Endothelial cell of umbilical vein (primary cell): ENCODE data around the gene SH3RF1. TPM values are rescaled to one million over a fixed set of nuclear protein-coding genes. Genes with fewer than 3 reads are reported as not detected.

Experiments used
- BruUV-seq: library from RNA; stranded (reverse); fragments of 400-500 nt; replicated peaks from 2 replicates; lab custom pipeline; 2021; lab: Mats Ljungman, UMichigan
- CTCF ChIA-PET: fragments of 300-600, 350-600 bp; sonication (Branson Sonifier 250); formaldehyde crosslinking; loops from one replicate; lab custom pipeline; 2021; ENCODE audit warnings: antibody characterized with exemption, inconsistent platforms; lab: Charles Lee
- POLR2A ChIA-PET: fragments of 300-600, 350-600 bp; sonication (Branson Sonifier 250); formaldehyde crosslinking; loops from one replicate; lab custom pipeline; 2021; ENCODE audit warnings: antibody characterized with exemption, inconsistent platforms; lab: Charles Lee
- DNase-seq: peaks from one replicate; pipeline ENCODE4 v3.0.0-alpha.2; 2011; ENCODE audit warnings: low read depth, low spot score
- FAIRE-seq: peaks from 2 replicates; lab custom pipeline; 2011; peaks lifted over from hg19 to GRCh38; lab: Jason Lieb, UNC
- H2AFZ ChIP-seq: 2 replicates; pipeline ENCODE4 v1.6.0; 2012; ENCODE audit warnings: low read depth, low read length, control low read depth, inconsistent platforms
- H3K27ac ChIP-seq: 2 replicates; pipeline ENCODE4 v1.5.1; 2011; ENCODE audit warnings: low read depth, mild to moderate bottlenecking, control low read depth, low read length, moderate library complexity; ENCODE audit not compliant: insufficient read depth
- H3K27me3 ChIP-seq, 2 experiments: 2 replicates each; pipeline versions ENCODE4 v1.6.0 to v1.6.1; 2011; ENCODE audit warnings: low read length in 2 of 2, mixed read lengths in 1 of 2; ENCODE audit not compliant: control insufficient read depth in 2 of 2, insufficient read depth in 2 of 2
- H3K36me3 ChIP-seq, 2 experiments: 2 replicates in 1 of 2; 3 replicates in 1 of 2; pipeline ENCODE4 v1.5.1; 2011; ENCODE audit warnings: low read length in 2 of 2, mild to moderate bottlenecking in 1 of 2, moderate library complexity in 1 of 2; ENCODE audit not compliant: control insufficient read depth in 2 of 2, insufficient read depth in 2 of 2; ENCODE audit errors: extremely low read depth in 1 of 2
- H3K4me1 ChIP-seq: 3 replicates; pipeline ENCODE4 v1.5.1; 2011; ENCODE audit warnings: mild to moderate bottlenecking, low read length; ENCODE audit not compliant: control insufficient read depth, insufficient read depth; ENCODE audit errors: extremely low read depth
- H3K4me2 ChIP-seq: 2 replicates; pipeline ENCODE4 v1.6.1; 2011; ENCODE audit warnings: low read length, control low read depth, mixed read lengths; ENCODE audit not compliant: insufficient read depth
- H3K4me3 ChIP-seq, 3 experiments: fragments of 200-600 bp in 1 of 3; sonication (generic), shearing (Covaris generic) in 1 of 3; replicated peaks in 1 of 3; 2 replicates each; pipeline ENCODE4 v1.5.1; 2011 to 2016; ENCODE audit warnings: control low read depth in 3 of 3, low read length in 3 of 3, mild to moderate bottlenecking in 2 of 3, inconsistent platforms in 1 of 3, low read depth in 1 of 3, moderate library complexity in 1 of 3; ENCODE audit not compliant: insufficient read depth in 1 of 3
- H3K79me2 ChIP-seq: 2 replicates; pipeline ENCODE4 v1.6.0; 2012; ENCODE audit warnings: low read length, inconsistent platforms; ENCODE audit not compliant: control insufficient read depth, insufficient read depth
- H3K9ac ChIP-seq: replicated peaks from 2 replicates; pipeline ENCODE3; 2011; ENCODE audit warnings: low read length, control low read depth; ENCODE audit not compliant: insufficient read depth; ENCODE audit errors: extremely low read depth
- H3K9me1 ChIP-seq: replicated peaks from 3 replicates; pipeline ENCODE4 v1.6.0; 2011; ENCODE audit warnings: mild to moderate bottlenecking, low read length; ENCODE audit not compliant: control insufficient read depth, insufficient read depth; ENCODE audit errors: extremely low read depth
- H3K9me3 ChIP-seq: replicated peaks from 2 replicates; pipeline ENCODE4 v1.5.1; 2012; ENCODE audit warnings: low read length, inconsistent platforms; ENCODE audit not compliant: control insufficient read depth, insufficient read depth
- H4K20me1 ChIP-seq: replicated peaks from 2 replicates; pipeline ENCODE3; 2011; ENCODE audit warnings: mild to moderate bottlenecking, low read length; ENCODE audit not compliant: control insufficient read depth, insufficient read depth; ENCODE audit errors: extremely low read depth
- EZH2 ChIP-seq: IDR thresholded peaks from 2 replicates; pipeline ENCODE4 v1.6.1; 2012; ENCODE audit warnings: borderline replicate concordance, low read depth, mild to moderate bottlenecking, moderate library complexity, low read length, inconsistent platforms; ENCODE audit not compliant: severe bottlenecking
- FOS ChIP-seq: IDR thresholded peaks from 2 replicates; pipeline ENCODE4 v1.6.1; 2011; ENCODE audit warnings: mild to moderate bottlenecking, low read length, moderate library complexity, borderline replicate concordance; ENCODE audit not compliant: insufficient read depth
- GATA2 ChIP-seq: IDR thresholded peaks from 2 replicates; pipeline ENCODE4 v1.7.0; 2011; ENCODE audit warnings: low read depth, mild to moderate bottlenecking, moderate library complexity, mixed read lengths, low read length; ENCODE audit not compliant: insufficient read length, insufficient read depth
- JUN ChIP-seq: IDR thresholded peaks from 2 replicates; pipeline ENCODE4 v1.6.1; 2011; ENCODE audit warnings: borderline replicate concordance, low read depth; ENCODE audit not compliant: insufficient read length, insufficient read depth
- MYC ChIP-seq: IDR thresholded peaks from one replicate; pipeline ENCODE4 v1.6.1; 2011; ENCODE audit warnings: mild to moderate bottlenecking, low read depth, low read length
- POLR2A ChIP-seq: IDR thresholded peaks from 2 replicates; pipeline ENCODE4 v1.6.1; 2012; ENCODE audit warnings: low read depth, mild to moderate bottlenecking, control low read depth, low read length
- POLR2AphosphoS5 ChIP-seq: IDR thresholded peaks from 2 replicates; pipeline ENCODE4 v1.6.1; 2012; ENCODE audit warnings: low read depth, mild to moderate bottlenecking, control low read depth, low read length, moderate library complexity; ENCODE audit not compliant: insufficient read depth
- dilution Hi-C: fragments of 300-500 bp; cut with MboI; formaldehyde crosslinking; loops from one replicate; pipeline ENCODE4 v1.15.0; 2019; ENCODE audit warnings: low sequenced_read_pairs; ENCODE audit not compliant: extremely low pct_ligation_motif_present
- intact Hi-C: fragments of 100-400 bp; cut with micrococcal nuclease; formaldehyde crosslinking; loops from one replicate; pipeline ENCODE4 v1.10.0; 2022
- polyA plus RNA-seq, 4 experiments: library from polyadenylated mRNA; depleted of rRNA in 3 of 4; stranded (reverse) in 3 of 4; unstranded in 1 of 4; fragments of >200 nt; gene quantifications; 2 replicates each; pipeline versions ENCODE4 v1.2.1 to v1.2.3, GENCODE V29; 2011 to 2012; ENCODE audit warnings: missing spikeins in 1 of 4
- total RNA-seq: library from RNA; stranded (reverse); gene quantifications from 2 replicates; pipeline ENCODE4 v1.2.3, GENCODE V29; 2021
- TF ChIP-seq, protein P1 (sequence below), 2 donors: IDR thresholded peaks; 1 replicate in 1 of 2; 2 replicates in 1 of 2; pipeline ENCODE4 v1.5.1; 2011; ENCODE audit warnings: low read length in 2 of 2, mild to moderate bottlenecking in 2 of 2, moderate library complexity in 2 of 2, control low read depth in 1 of 2, inconsistent platforms in 1 of 2, low read depth in 1 of 2; ENCODE audit not compliant: insufficient read depth in 1 of 2; ENCODE audit errors: extremely low read depth in 1 of 2
- TF ChIP-seq, protein P2 (sequence below): IDR thresholded peaks from 2 replicates; pipeline ENCODE4 v1.6.1; 2011; ENCODE audit not compliant: insufficient read depth, insufficient read length

SH3RF1 gene
- total and polyA plus RNA-seq, 2 donors (not counting 3 experiments of a cell fraction or from before 2014, with no cell fraction given): 16.2 to 24.9 TPM

DNA sequence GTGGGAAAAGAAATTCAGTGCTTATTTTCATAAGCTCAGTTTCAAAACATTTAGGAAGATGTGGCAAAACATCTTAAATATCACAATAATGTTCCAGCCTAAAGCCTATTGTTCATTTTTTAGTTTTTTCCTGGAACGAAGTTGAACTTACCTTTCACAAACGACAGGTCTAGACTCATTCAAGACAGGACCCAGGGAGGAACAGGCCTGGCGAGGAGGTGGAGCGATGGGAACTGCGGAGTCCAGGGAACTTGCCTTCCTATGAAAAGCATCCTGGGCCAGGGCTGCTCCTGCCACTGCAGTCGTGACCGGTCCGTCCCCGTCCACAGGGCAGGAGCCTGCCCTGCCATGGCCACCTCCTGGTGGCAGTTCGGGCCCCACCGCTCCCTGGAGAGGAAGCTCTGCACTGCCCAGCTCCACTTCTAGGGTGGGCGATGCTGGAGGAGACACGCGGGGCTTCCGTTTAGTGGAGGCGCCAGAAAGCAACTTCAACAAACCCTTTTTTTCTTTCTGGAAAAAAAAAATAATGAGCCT lies 164.0 kb downstream of the SH3RF1 start:
- Histone ChIP-seq H3K9me3 (no peaks in the 10 kb centered on the region), H2AFZ (no peak overlapping the region), H3K9me1 (no peaks in the 10 kb centered on the region), H3K27me3 (no peaks in the 10 kb centered on the region), H3K4me2 (no peak overlapping the region), H3K4me3 (no peak overlapping the region), H3K36me3 (peaks cover 13 to 15% of the 10 kb centered on the region in 2 experiments), H4K20me1 (no peaks in the 10 kb centered on the region), H3K27ac (no peak overlapping the region), H3K4me1 (peaks cover 9% of the 10 kb centered on the region), H3K79me2 (peaks cover 2% of the 10 kb centered on the region), H3K9ac (no peak overlapping the region)
- dilution Hi-C loops (no loop called here), intact Hi-C loops (no loop called here)
- TF ChIP-seq, protein P1, sequence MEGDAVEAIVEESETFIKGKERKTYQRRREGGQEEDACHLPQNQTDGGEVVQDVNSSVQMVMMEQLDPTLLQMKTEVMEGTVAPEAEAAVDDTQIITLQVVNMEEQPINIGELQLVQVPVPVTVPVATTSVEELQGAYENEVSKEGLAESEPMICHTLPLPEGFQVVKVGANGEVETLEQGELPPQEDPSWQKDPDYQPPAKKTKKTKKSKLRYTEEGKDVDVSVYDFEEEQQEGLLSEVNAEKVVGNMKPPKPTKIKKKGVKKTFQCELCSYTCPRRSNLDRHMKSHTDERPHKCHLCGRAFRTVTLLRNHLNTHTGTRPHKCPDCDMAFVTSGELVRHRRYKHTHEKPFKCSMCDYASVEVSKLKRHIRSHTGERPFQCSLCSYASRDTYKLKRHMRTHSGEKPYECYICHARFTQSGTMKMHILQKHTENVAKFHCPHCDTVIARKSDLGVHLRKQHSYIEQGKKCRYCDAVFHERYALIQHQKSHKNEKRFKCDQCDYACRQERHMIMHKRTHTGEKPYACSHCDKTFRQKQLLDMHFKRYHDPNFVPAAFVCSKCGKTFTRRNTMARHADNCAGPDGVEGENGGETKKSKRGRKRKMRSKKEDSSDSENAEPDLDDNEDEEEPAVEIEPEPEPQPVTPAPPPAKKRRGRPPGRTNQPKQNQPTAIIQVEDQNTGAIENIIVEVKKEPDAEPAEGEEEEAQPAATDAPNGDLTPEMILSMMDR (IDR thresholded peaks at IDR 0.05; ENCODE audit: extremely low read depth in 1 of 2, insufficient read depth in 1 of 2, low read depth in 1 of 2, low read length in 2 of 2): no peak
- no peak for TF ChIP-seq EZH2
- no peak for TF ChIP-seq POLR2AphosphoS5
- TF ChIP-seq, protein P2, sequence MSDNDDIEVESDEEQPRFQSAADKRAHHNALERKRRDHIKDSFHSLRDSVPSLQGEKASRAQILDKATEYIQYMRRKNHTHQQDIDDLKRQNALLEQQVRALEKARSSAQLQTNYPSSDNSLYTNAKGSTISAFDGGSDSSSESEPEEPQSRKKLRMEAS: no peak
- no peak for TF ChIP-seq GATA2
- no peak for TF ChIP-seq POLR2A
- no peak for TF ChIP-seq MYC
- no peak for TF ChIP-seq FOS
- TF ChIP-seq JUN: no peak
- BruUV-seq: no TSS peak
- FAIRE-seq (no peak), DNase-seq (no peak)
- CTCF ChIA-PET: interaction anchor here (1.3 kb wide), 1 partner anchor 30 kb away, joined by 3 read pairs; no protein-coding TSS in a partner anchor
- POLR2A ChIA-PET: no interaction called here
